Measurements from ENCODE around the gene GRIP1.

The GRIP1 gene

DNA sequence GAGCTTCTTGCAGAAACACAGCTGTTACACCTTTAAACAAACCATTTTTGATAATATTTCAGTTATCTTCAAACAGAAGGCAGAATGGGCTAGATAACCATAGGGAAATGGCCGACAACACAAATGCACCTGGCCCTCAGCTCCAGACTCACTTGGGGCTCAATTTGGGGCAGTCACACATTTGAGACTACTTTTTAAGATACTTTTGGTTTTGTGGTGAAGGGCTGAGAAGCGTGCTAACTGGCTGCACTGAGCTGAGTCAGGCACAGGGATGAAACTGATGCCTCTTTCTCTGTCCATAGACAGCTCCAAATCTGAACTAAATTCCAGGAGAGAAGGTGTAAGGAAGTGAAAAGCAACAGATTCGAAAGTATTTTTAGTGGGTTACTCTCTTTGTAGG lies 18.5 kb upstream of the GRIP1 start:
- Mint-ChIP-seq H3K27ac (no peak overlapping the region), H3K27me3 (ENCODE audit: low read depth) (no peaks in the 10 kb centered on the region), H3K4me1 (peaks cover 16% of the 10 kb centered on the region), H3K36me3 (ENCODE audit: low read depth) (no peaks in the 10 kb centered on the region), H3K9me3 (no peaks in the 10 kb centered on the region), H3K4me3 (no peak overlapping the region)
- TF ChIP-seq, protein P1, sequence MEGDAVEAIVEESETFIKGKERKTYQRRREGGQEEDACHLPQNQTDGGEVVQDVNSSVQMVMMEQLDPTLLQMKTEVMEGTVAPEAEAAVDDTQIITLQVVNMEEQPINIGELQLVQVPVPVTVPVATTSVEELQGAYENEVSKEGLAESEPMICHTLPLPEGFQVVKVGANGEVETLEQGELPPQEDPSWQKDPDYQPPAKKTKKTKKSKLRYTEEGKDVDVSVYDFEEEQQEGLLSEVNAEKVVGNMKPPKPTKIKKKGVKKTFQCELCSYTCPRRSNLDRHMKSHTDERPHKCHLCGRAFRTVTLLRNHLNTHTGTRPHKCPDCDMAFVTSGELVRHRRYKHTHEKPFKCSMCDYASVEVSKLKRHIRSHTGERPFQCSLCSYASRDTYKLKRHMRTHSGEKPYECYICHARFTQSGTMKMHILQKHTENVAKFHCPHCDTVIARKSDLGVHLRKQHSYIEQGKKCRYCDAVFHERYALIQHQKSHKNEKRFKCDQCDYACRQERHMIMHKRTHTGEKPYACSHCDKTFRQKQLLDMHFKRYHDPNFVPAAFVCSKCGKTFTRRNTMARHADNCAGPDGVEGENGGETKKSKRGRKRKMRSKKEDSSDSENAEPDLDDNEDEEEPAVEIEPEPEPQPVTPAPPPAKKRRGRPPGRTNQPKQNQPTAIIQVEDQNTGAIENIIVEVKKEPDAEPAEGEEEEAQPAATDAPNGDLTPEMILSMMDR (IDR thresholded peaks at IDR 0.05; ENCODE audit: unreplicated experiment in 3 of 3) = no peak

DNA sequence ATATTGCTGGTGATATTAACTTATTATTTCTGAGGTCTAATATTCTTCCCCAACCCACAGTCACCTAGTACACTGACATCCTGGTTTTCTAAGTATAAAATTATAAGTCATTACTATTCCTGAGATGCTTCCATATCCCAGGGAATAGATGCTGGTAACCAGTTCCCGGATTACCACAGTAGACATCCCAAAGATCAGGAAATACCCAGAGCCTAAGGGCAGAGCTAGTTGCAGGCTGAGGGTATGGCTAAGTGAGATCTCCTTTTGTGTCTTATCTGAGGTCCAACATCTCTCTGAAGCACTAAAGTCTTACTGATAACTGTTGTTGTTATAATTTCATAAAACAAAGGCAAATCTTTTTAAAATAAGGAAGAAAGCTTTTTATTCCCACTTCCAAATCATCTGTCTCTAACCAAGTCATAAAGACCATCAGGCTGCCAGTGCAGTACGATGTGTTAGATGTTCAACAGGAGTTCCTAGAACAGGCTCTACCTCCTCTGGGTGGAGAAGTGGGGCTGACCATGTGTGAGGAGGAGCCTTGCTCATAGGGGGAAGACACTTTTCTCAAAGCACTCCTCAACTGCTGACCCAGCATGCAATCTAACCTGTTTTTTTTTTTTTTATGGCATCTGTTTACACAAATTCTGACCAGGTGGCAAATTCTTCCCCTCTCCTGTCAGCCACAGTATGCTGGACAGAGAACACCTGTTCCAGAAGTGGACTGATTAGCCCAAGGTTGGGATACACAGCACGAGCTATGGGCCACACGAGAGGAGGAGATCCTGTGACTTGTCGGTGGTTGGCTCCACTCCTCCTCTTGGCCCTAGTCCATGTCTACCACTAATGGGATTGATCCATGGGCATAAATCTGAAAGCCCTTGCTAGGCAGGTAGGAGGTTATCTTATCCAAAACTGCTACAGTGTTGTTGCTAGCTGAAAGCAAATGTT lies 16.1 kb upstream of the GRIP1 start:
- H3K36me3 Mint-ChIP-seq (ENCODE audit: low read depth) = no peaks in the 10 kb centered on the region
- no peaks in the 10 kb centered on the region for H3K27me3 Mint-ChIP-seq (ENCODE audit: low read depth)
- H3K9me3 Mint-ChIP-seq = no peaks in the 10 kb centered on the region
- TF ChIP-seq, protein P1 (IDR thresholded peaks at IDR 0.05; ENCODE audit: unreplicated experiment in 3 of 3) = no peak
- no peak overlapping the region for H3K4me3 Mint-ChIP-seq
- no peak overlapping the region for H3K27ac Mint-ChIP-seq
- peaks cover 14% of the 10 kb centered on the region for H3K4me1 Mint-ChIP-seq

DNA sequence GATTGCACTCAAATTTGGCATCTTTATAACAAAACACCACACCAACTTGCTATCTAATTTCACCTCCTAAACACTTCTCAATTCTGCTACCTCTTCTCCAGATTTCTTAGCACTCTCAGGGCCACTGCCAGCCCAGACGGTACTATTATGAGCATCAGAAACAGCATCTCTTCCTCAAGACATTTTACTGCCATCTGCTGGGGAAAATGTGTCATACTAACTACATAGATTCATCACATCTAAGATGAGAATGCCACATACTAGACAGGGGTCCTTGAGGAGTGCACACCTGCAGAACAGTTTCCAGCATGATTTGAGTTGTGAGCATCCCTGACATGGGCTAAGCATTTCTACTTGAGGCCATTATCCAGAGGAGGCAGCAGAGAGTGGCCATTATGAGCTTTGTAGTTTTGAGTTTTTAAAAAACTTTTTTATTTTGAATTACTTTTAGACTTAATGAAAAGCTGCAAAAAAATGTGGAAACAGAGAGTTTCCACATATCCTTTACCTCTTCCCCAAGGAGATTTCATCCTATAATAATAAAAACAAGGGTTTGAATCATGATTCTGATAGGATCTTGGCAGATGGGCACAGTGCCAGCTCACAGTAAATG lies 15.1 kb upstream of the GRIP1 start:
- peak overlapping the region in 1 of 3 experiments; percentile 15 for H3K27ac Mint-ChIP-seq
- no peaks in the 10 kb centered on the region for H3K36me3 Mint-ChIP-seq (ENCODE audit: low read depth)
- TF ChIP-seq, protein P1 (IDR thresholded peaks at IDR 0.05; ENCODE audit: unreplicated experiment in 3 of 3) = peak; percentile 60 to 71 (median 70)
- no peaks in the 10 kb centered on the region for H3K9me3 Mint-ChIP-seq
- no peaks in the 10 kb centered on the region for H3K27me3 Mint-ChIP-seq (ENCODE audit: low read depth)
- H3K4me3 Mint-ChIP-seq = no peak overlapping the region
- H3K4me1 Mint-ChIP-seq = peaks cover 16% of the 10 kb centered on the region

DNA sequence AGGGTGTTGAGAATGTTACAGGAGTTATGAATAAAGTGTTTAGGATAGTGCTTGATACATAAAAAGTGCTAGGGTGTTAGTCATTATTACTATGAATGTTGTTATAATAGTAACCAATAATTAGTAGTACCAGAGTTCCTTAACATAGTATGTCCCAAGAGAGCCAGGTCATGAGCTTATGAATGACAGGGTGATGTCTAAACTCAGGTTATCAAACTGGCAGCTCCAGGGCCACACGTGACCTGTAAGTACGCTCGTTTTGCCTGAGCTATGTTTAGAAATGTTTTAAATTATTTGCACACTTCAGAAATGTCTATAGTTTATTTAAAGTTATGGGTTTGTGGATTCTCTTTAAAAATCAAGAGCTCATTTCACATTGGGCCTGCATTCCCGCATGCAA lies 14.1 kb upstream of the GRIP1 start:
- TF ChIP-seq, protein P1 (IDR thresholded peaks at IDR 0.05; ENCODE audit: unreplicated experiment in 3 of 3) = no peak
- no peaks in the 10 kb centered on the region for H3K36me3 Mint-ChIP-seq (ENCODE audit: low read depth)
- H3K4me3 Mint-ChIP-seq = no peak overlapping the region
- peaks cover 18% of the 10 kb centered on the region for H3K4me1 Mint-ChIP-seq
- H3K27ac Mint-ChIP-seq = no peak overlapping the region
- no peaks in the 10 kb centered on the region for H3K9me3 Mint-ChIP-seq
- no peaks in the 10 kb centered on the region for H3K27me3 Mint-ChIP-seq (ENCODE audit: low read depth)

DNA sequence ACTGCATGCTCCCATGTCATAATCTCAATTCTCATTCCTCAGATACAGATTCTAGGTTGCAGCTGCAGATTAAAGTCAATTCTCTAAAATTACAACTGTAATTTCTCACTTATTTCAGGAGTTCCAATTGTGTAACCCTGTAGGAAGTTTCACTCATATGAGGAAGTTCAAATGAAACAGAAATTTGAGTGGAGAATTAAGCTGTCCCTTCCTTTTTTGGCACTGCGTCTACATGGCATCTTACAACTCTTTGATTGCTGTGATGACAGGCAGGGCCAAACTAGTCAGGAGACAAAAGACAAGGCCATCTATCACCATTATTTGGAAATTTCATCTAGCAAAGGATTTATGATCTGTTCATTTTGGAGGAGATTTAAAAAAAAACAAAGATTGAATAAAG lies 13.3 kb upstream of the GRIP1 start:
- H3K4me1 Mint-ChIP-seq = peaks cover 18% of the 10 kb centered on the region
- no peaks in the 10 kb centered on the region for H3K27me3 Mint-ChIP-seq (ENCODE audit: low read depth)
- H3K4me3 Mint-ChIP-seq = no peak overlapping the region
- TF ChIP-seq, protein P1 (IDR thresholded peaks at IDR 0.05; ENCODE audit: unreplicated experiment in 3 of 3) = no peak
- H3K9me3 Mint-ChIP-seq = no peaks in the 10 kb centered on the region
- no peaks in the 10 kb centered on the region for H3K36me3 Mint-ChIP-seq (ENCODE audit: low read depth)
- H3K27ac Mint-ChIP-seq = peak overlapping the region in 2 of 3 experiments; percentile 3 to 32

All from nephron (organoid).